Measurements from ENCODE around the gene NONO. TPM values are rescaled to one million over a fixed set of nuclear protein-coding genes. Genes with fewer than 3 reads are reported as not detected.
"Not testable (repeated sequence)": the region's sequence is repeated elsewhere in the genome, so short reads cannot be mapped to it uniquely, and the experiment has no call there.

The NONO gene
- total RNA-seq, 1 experiment from 2014 or later = 705 TPM

DNA sequence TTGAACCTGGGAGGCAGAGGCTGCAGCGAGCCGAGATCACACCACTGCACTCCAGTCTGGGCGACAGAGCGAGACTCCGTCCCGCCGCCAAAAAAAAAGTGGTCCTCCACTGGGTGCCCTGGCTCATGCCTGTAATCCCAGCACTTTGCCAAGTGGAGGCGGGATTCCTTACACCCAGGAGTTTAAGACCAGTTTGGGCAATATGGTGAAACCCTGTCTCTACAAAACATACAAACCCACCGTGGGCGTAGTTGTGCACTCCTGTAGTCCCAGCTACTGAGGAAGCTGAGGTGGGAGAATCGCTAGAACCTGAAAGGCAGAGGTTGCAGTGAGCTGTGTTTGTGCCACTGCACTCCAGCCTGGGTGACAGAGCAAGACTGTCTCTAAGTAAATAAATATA is 2.1 kb upstream of the NONO start:
- DNase-seq (ENCODE audit: low spot score); CTCF ChIA-PET; H3K4me1 ChIP-seq (ENCODE audit: insufficient read depth, low read length, poor library complexity, severe bottlenecking); POLR2A ChIA-PET (ENCODE audit: low non-redundant PET); H3K27ac ChIP-seq (ENCODE audit: low read depth, low read length, poor library complexity, severe bottlenecking); intact Hi-C loops (cut with micrococcal nuclease; ENCODE audit: unreplicated experiment); H3K9me3 ChIP-seq (ENCODE audit: low read depth, low read length, poor library complexity, severe bottlenecking); BruUV-seq (replicated peaks); H3K27me3 ChIP-seq (replicated peaks; ENCODE audit: insufficient read depth, low read depth, low read length, poor library complexity); H3K4me3 ChIP-seq (ENCODE audit: low read depth, low read length, poor library complexity, severe bottlenecking): not testable (repeated sequence)
- H3K36me3 ChIP-seq (ENCODE audit: insufficient read depth, low read length, poor library complexity, severe bottlenecking) = peaks cover 14% of the 10 kb centered on the region

DNA sequence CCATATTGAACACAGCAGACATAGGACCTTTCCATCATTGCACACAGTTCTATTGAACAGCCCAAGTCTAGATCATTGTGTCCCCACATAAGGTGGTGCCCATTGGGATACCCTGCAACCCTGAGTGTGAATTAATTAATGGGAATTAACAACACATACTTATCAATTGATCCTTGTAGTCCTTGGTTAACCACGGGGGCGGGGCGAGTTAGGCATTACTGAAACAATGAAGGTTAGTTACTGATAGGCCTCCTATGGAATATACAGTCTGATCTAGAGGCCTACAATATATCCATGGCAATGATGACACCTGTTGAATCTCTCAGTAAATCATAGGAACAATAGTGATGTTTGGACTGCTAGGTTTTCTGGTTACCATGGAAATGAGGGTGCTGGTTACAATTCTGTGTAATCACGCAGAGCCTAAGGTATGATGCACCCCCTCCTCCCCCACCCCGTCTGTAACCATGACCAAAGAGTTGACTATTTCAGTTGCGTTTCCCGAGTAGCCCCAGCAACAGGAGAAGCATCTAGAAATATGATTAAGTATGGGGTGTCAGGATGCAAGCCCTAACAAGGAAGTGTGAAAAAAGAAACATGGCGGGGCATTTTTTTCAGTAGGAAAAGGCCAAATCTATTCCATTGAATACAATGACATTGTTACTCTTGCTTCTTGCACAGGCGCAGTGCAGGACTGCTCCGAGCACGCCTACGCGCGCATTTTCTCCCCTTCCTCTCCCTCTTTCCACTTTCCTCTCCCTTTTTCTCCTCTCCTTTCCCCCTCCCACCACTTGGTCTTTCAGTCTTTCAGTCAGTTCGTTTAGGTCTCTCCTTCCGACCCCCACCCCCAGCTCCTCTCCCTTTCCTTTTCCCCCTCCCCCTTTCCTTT is 677 bp upstream of the NONO start:
- H3K9me3 ChIP-seq (ENCODE audit: low read depth, low read length, poor library complexity, severe bottlenecking) = no peaks in the 10 kb centered on the region
- TF ChIP-seq, protein P1, sequence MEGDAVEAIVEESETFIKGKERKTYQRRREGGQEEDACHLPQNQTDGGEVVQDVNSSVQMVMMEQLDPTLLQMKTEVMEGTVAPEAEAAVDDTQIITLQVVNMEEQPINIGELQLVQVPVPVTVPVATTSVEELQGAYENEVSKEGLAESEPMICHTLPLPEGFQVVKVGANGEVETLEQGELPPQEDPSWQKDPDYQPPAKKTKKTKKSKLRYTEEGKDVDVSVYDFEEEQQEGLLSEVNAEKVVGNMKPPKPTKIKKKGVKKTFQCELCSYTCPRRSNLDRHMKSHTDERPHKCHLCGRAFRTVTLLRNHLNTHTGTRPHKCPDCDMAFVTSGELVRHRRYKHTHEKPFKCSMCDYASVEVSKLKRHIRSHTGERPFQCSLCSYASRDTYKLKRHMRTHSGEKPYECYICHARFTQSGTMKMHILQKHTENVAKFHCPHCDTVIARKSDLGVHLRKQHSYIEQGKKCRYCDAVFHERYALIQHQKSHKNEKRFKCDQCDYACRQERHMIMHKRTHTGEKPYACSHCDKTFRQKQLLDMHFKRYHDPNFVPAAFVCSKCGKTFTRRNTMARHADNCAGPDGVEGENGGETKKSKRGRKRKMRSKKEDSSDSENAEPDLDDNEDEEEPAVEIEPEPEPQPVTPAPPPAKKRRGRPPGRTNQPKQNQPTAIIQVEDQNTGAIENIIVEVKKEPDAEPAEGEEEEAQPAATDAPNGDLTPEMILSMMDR (conservative IDR thresholded peaks at IDR 0.05; ENCODE audit: low read depth, low read length) = no peak
- no peak for TF ChIP-seq EZH2 (IDR thresholded peaks at IDR 0.05; ENCODE audit: borderline replicate concordance, low read depth, low read length, poor library complexity, severe bottlenecking)
- H3K27ac ChIP-seq (ENCODE audit: low read depth, low read length, poor library complexity, severe bottlenecking) = peak overlapping the region; percentile 98
- intact Hi-C loops (cut with micrococcal nuclease; ENCODE audit: unreplicated experiment) = loop anchor here (1.0 kb wide), 1 partner anchor 28 kb away; the partner anchor contains the start of gene ZMYM3
- peaks cover 4% of the 10 kb centered on the region for H3K4me1 ChIP-seq (ENCODE audit: insufficient read depth, low read length, poor library complexity, severe bottlenecking)
- TSS peak; percentile 85 for BruUV-seq (replicated peaks)
- H3K36me3 ChIP-seq (ENCODE audit: insufficient read depth, low read length, poor library complexity, severe bottlenecking) = peaks cover 20% of the 10 kb centered on the region
- peak overlapping the region; percentile 72 for H3K4me3 ChIP-seq (ENCODE audit: low read depth, low read length, poor library complexity, severe bottlenecking)
- CTCF ChIA-PET = interaction anchor here (0.9 to 1.2 kb wide), 2 partner anchors 28 to 83 kb away, joined by 4 to 6 read pairs; partner anchors contain the start of gene TAF1
- DNase-seq (ENCODE audit: low spot score) = no peak
- POLR2A ChIA-PET (ENCODE audit: low non-redundant PET) = interaction anchor here (0.6 kb wide), 2 partner anchors 251 to 418 kb away, joined by 3 to 11 read pairs; no protein-coding TSS in a partner anchor
- no peaks in the 10 kb centered on the region for H3K27me3 ChIP-seq (replicated peaks; ENCODE audit: insufficient read depth, low read depth, low read length, poor library complexity)

DNA sequence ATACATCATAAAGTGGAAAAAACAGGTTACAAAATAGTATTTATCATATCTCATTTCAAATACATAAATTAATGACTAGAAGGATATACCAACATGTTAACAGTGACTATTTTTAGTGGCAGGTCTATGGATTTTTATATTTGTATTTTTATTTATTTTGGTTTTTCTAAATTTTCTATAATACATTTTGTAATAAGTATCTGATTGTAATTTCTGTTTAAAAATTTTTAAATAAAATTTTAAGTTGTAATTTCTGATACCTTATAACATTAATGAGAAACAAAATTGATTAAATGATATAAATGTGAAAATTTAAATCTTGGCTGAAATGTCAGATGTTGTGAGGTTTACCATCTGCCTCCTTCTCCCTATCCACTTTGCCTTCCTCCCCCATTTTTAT is 2.5 kb downstream of the NONO start:
- ChIA-PET POLR2A (ENCODE audit: low non-redundant PET) (no interaction called here), CTCF (no interaction called here)
- H3K9me3 ChIP-seq (ENCODE audit: low read depth, low read length, poor library complexity, severe bottlenecking) = no peaks in the 10 kb centered on the region
- no peaks in the 10 kb centered on the region for H3K27me3 ChIP-seq (replicated peaks; ENCODE audit: insufficient read depth, low read depth, low read length, poor library complexity)
- no TSS peak for BruUV-seq (replicated peaks)
- H3K36me3 ChIP-seq (ENCODE audit: insufficient read depth, low read length, poor library complexity, severe bottlenecking) = peaks cover 31% of the 10 kb centered on the region
- H3K4me3 ChIP-seq (ENCODE audit: low read depth, low read length, poor library complexity, severe bottlenecking) = peak overlapping the region; percentile 72
- TF ChIP-seq, protein P1 (conservative IDR thresholded peaks at IDR 0.05; ENCODE audit: low read depth, low read length) = no peak
- peaks cover 4% of the 10 kb centered on the region for H3K4me1 ChIP-seq (ENCODE audit: insufficient read depth, low read length, poor library complexity, severe bottlenecking)
- H3K27ac ChIP-seq (ENCODE audit: low read depth, low read length, poor library complexity, severe bottlenecking) = no peak overlapping the region
- DNase-seq (ENCODE audit: low spot score) = no peak
- intact Hi-C loops (cut with micrococcal nuclease; ENCODE audit: unreplicated experiment) = no loop called here

All from A673 (cell line).